Endodermal cell (in vitro differentiated cells): ENCODE data around the gene ZNF813. TPM values are rescaled to one million over a fixed set of nuclear protein-coding genes. Genes with fewer than 3 reads are reported as not detected.
"Not testable (repeated sequence)": the region's sequence is repeated elsewhere in the genome, so short reads cannot be mapped to it uniquely, and the experiment has no call there.

Source experiments
- DNase-seq: peaks from one replicate; pipeline ENCODE4 v3.0.0-alpha.2; 2017
- H3K27ac ChIP-seq: 2 replicates; pipeline ENCODE4 v1.5.1; 2013; ENCODE audit warnings: mild to moderate bottlenecking, low read depth, low read length, moderate library complexity
- H3K27me3 ChIP-seq: 2 replicates; pipeline ENCODE4 v1.6.1; 2013; ENCODE audit warnings: mild to moderate bottlenecking, low read length, moderate library complexity; ENCODE audit not compliant: insufficient read depth, control insufficient read depth, poor library complexity, severe bottlenecking
- H3K36me3 ChIP-seq: 2 replicates; pipeline ENCODE4 v1.7.0; 2013; ENCODE audit warnings: mild to moderate bottlenecking, low read length, moderate library complexity; ENCODE audit not compliant: control insufficient read depth, insufficient read depth
- H3K4me1 ChIP-seq: one replicate; pipeline ENCODE4 v1.7.0; 2013; ENCODE audit warnings: low read length; ENCODE audit not compliant: control insufficient read depth, insufficient read depth
- H3K4me3 ChIP-seq: 2 replicates; pipeline ENCODE4 v1.5.1; 2013; ENCODE audit warnings: mild to moderate bottlenecking, low read length, moderate library complexity
- H3K9ac ChIP-seq: 2 replicates; pipeline ENCODE4 v1.6.1; 2013; ENCODE audit warnings: mild to moderate bottlenecking, low read length, moderate library complexity; ENCODE audit not compliant: poor library complexity, severe bottlenecking; ENCODE audit errors: extremely low read depth
- H3K9me3 ChIP-seq: 2 replicates; pipeline ENCODE4 v1.6.1; 2013; ENCODE audit warnings: mild to moderate bottlenecking, low read length, moderate library complexity; ENCODE audit not compliant: control insufficient read depth
- H3K27ac Mint-ChIP-seq: 2 replicates; pipeline ENCODE4 v1.8.0; 2020; ENCODE audit warnings: mixed read lengths
- H3K27me3 Mint-ChIP-seq: 2 replicates; pipeline ENCODE4 v1.8.0; 2021; ENCODE audit warnings: mild to moderate bottlenecking, mixed read lengths; ENCODE audit not compliant: insufficient read depth
- H3K36me3 Mint-ChIP-seq: 2 replicates; pipeline ENCODE4 v1.8.0; 2020; ENCODE audit warnings: low read depth, mixed read lengths
- H3K4me1 Mint-ChIP-seq: 2 replicates; pipeline ENCODE4 v1.8.0; 2020; ENCODE audit warnings: mixed read lengths
- H3K4me3 Mint-ChIP-seq: 2 replicates; pipeline ENCODE4 v1.8.0; 2020; ENCODE audit warnings: mild to moderate bottlenecking, moderate library complexity, mixed read lengths
- H3K9me3 Mint-ChIP-seq: 2 replicates; pipeline ENCODE4 v1.8.0; 2020; ENCODE audit warnings: mild to moderate bottlenecking, mixed read lengths
- CTCF ChIP-seq: fragments of 200-600 bp; sonication (generic); conservative IDR thresholded peaks from 2 replicates; pipeline ENCODE4 v1.5.0; 2021; ENCODE audit warnings: antibody characterized with exemption, mild to moderate bottlenecking
- WGBS, 2 experiments: methylation state at CpG; one replicate each; pipeline versions ENCODE4 v1.1.5 to v1.1.7; 2013; ENCODE audit warnings: missing lambda C conversion rate in 2 of 2, mixed read lengths in 1 of 2; ENCODE audit not compliant: insufficient coverage in 1 of 2, insufficient read length in 1 of 2; 5-methylcytosine and 5-hydroxymethylcytosine counted together
- total RNA-seq, 2 donors: library from RNA; stranded (reverse); fragmentation: NEBNext Ultra II Directional in 1 of 2; extraction: Animal tissue kit (Norgen Biotek cat#: 25700) in 1 of 2; gene quantifications; 2 replicates in 1 of 2; 3 replicates in 1 of 2; pipeline ENCODE4 v1.2.1, GENCODE V29; 2021

ZNF813 gene
- total RNA-seq, 2 donors from 2014 or later: 38.7 to 58.5 TPM

- not testable (repeated sequence) for DNase-seq, H3K27me3 Mint-ChIP-seq, H3K9me3 Mint-ChIP-seq, H3K4me3 ChIP-seq, H3K27ac Mint-ChIP-seq, H3K4me1 ChIP-seq, H3K36me3 ChIP-seq, H3K9me3 ChIP-seq, H3K36me3 Mint-ChIP-seq, H3K27me3 ChIP-seq, H3K9ac ChIP-seq, H3K27ac ChIP-seq
- 72 to 82% methylated on average over 5 to 10 of the region's 13 CpGs for WGBS, 2 experiments
- TF ChIP-seq CTCF: peak; percentile 48
- H3K4me3 Mint-ChIP-seq: peak overlapping the region; percentile 44
- H3K4me1 Mint-ChIP-seq: peaks cover 24% of the 10 kb centered on the region
Measured at GRCh38 chr19:53504365-53504703, 36.8 kb downstream of the ZNF813 start.

- no peak for TF ChIP-seq CTCF
- H3K27me3 ChIP-seq: no peaks in the 10 kb centered on the region
- H3K9ac ChIP-seq: no peak overlapping the region
- H3K9me3 ChIP-seq: peaks cover 3% of the 10 kb centered on the region
- Mint-ChIP-seq H3K9me3 (no peaks in the 10 kb centered on the region), H3K27ac (no peak overlapping the region), H3K36me3 (peaks cover 10% of the 10 kb centered on the region), H3K27me3 (no peaks in the 10 kb centered on the region), H3K4me3 (peak overlapping the region; percentile 44), H3K4me1 (peaks cover 27% of the 10 kb centered on the region)
- no peak overlapping the region for H3K27ac ChIP-seq
- DNase-seq: no peak
- WGBS, 2 experiments: 87 to 100% methylated on average over 2 to 7 of the region's 7 CpGs
- peaks cover 3% of the 10 kb centered on the region for H3K4me1 ChIP-seq
- H3K4me3 ChIP-seq: no peak overlapping the region
- no peaks in the 10 kb centered on the region for H3K36me3 ChIP-seq
Measured at GRCh38 chr19:53504885-53505284, 37.4 kb downstream of the ZNF813 start.

- Histone ChIP-seq H3K9ac (no peak overlapping the region), H3K36me3 (no peaks in the 10 kb centered on the region), H3K4me1 (peaks cover 3% of the 10 kb centered on the region), H3K27ac (no peak overlapping the region), H3K4me3 (no peak overlapping the region), H3K27me3 (no peaks in the 10 kb centered on the region), H3K9me3 (no peaks in the 10 kb centered on the region)
- Mint-ChIP-seq H3K9me3 (no peaks in the 10 kb centered on the region), H3K27me3 (no peaks in the 10 kb centered on the region), H3K4me3 (peak overlapping the region; percentile 25), H3K27ac (peak overlapping the region; percentile 81), H3K4me1 (peaks cover 30% of the 10 kb centered on the region), H3K36me3 (peaks cover 10% of the 10 kb centered on the region)
- WGBS, 2 experiments: 78 to 89% methylated on average over 5 to 8 of the region's 8 CpGs
- DNase-seq: peak; percentile 66
- TF ChIP-seq CTCF: no peak
Measured at GRCh38 chr19:53506728-53507127, 39.2 kb downstream of the ZNF813 start.
